K562 (cell line): ENCODE data around the gene GPAT3.

Experiments used
- BMI1 ChIP-seq: fragments of 150-350 bp; IDR thresholded peaks from 2 replicates; pipeline ENCODE4 v1.6.1; 2014; ENCODE audit warnings: low read length
- BRF1 ChIP-seq: IDR thresholded peaks from 3 replicates; pipeline ENCODE4 v1.6.1; 2011; ENCODE audit warnings: borderline replicate concordance, mild to moderate bottlenecking; ENCODE audit not compliant: insufficient read length; ENCODE audit errors: extremely low read depth
- EZH2 ChIP-seq: IDR thresholded peaks from 2 replicates; pipeline ENCODE4 v1.6.1; 2012; ENCODE audit warnings: low read depth, mild to moderate bottlenecking, inconsistent platforms, low read length, borderline replicate concordance
- HMG20A ChIP-seq: fragments of 450-650 bp; formaldehyde crosslinking; conservative IDR thresholded peaks from 2 replicates; pipeline ENCODE4 v1.4.0; 2020; ENCODE audit warnings: mild to moderate bottlenecking, mixed read lengths
- MEF2D ChIP-seq: conservative IDR thresholded peaks from 2 replicates; pipeline ENCODE4 v1.6.1; 2016; ENCODE audit warnings: low read depth, missing genetic modification characterization, missing compliant biosample characterization
- SMARCA5 ChIP-seq: fragments of 450-650 bp; IDR thresholded peaks from 2 replicates; pipeline ENCODE4 v1.6.1; 2016
- YY1 ChIP-seq, 3 experiments: IDR thresholded peaks; 2 replicates each; pipeline ENCODE4 v1.6.1; 2011; ENCODE audit warnings: low read length in 2 of 3, mild to moderate bottlenecking in 2 of 3, moderate library complexity in 2 of 3, borderline replicate concordance in 1 of 3, control low read depth in 1 of 3, low read depth in 1 of 3; ENCODE audit not compliant: insufficient read depth in 3 of 3, insufficient replicate concordance in 2 of 3, control insufficient read depth in 1 of 3, insufficient read length in 1 of 3; ENCODE audit errors: extremely low read depth in 1 of 3
- ZFX ChIP-seq: sonication (generic); formaldehyde crosslinking; IDR thresholded peaks from 2 replicates; pipeline ENCODE4 v1.8.0; 2022; ENCODE audit warnings: mild to moderate bottlenecking, missing genetic modification reagents, moderate library complexity
- TF ChIP-seq, protein P1 (sequence below): fragments of 450-650 bp; IDR thresholded peaks from 2 replicates; pipeline ENCODE4 v1.6.1; 2016; ENCODE audit warnings: missing biosample characterization, missing genetic modification characterization
- TF ChIP-seq, protein P2 (sequence below): fragments of 450-650 bp; IDR thresholded peaks from 2 replicates; pipeline ENCODE4 v1.6.1; 2016; ENCODE audit warnings: mild to moderate bottlenecking
- TF ChIP-seq, protein P3 (sequence below): sonication (generic); formaldehyde crosslinking; IDR thresholded peaks from 2 replicates; pipeline ENCODE4 v1.9.0; 2022; ENCODE audit warnings: mild to moderate bottlenecking, missing genetic modification reagents
- TF ChIP-seq, protein P4 (sequence below): fragments of 450-650 bp; IDR thresholded peaks from 2 replicates; pipeline ENCODE4 v1.6.1; 2016; ENCODE audit warnings: mild to moderate bottlenecking, moderate library complexity

DNA sequence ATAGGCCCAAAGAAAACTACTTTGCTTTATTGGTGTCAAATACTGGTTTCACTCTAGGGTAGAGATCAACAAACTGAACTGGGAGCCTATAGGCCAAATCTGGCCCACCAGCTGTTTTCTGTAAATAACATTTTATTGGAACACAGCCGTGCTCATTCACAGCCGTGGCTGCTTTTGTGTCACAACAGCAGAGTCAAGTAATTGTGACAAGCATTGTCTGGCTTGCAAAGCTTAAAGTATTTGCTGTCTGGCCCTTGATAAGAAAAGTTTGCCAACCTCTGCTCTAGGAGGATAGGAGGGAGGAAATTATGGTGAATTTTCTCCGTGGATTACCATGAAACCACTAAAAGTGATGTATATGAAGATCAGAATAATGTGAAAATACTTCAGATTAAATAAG, 53.4 kb downstream of the GPAT3 start:
- TF ChIP-seq, protein P1, sequence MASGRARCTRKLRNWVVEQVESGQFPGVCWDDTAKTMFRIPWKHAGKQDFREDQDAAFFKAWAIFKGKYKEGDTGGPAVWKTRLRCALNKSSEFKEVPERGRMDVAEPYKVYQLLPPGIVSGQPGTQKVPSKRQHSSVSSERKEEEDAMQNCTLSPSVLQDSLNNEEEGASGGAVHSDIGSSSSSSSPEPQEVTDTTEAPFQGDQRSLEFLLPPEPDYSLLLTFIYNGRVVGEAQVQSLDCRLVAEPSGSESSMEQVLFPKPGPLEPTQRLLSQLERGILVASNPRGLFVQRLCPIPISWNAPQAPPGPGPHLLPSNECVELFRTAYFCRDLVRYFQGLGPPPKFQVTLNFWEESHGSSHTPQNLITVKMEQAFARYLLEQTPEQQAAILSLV (tag) = no peak
- TF ChIP-seq BMI1 (no peak), ZFX (CRISPR knock-in tag) (no peak), EZH2 (no peak), BRF1 (no peak), YY1 (IDR thresholded peaks at IDR 0.05; ENCODE audit: borderline replicate concordance in 1 of 3, control insufficient read depth in 1 of 3, extremely low read depth in 1 of 3, insufficient read depth in 3 of 3, insufficient read length in 1 of 3, insufficient replicate concordance in 2 of 3, low read depth in 1 of 3, low read length in 2 of 3) (no peak), HMG20A (no peak), MEF2D (no peak), SMARCA5 (no peak)
- TF ChIP-seq, protein P2, sequence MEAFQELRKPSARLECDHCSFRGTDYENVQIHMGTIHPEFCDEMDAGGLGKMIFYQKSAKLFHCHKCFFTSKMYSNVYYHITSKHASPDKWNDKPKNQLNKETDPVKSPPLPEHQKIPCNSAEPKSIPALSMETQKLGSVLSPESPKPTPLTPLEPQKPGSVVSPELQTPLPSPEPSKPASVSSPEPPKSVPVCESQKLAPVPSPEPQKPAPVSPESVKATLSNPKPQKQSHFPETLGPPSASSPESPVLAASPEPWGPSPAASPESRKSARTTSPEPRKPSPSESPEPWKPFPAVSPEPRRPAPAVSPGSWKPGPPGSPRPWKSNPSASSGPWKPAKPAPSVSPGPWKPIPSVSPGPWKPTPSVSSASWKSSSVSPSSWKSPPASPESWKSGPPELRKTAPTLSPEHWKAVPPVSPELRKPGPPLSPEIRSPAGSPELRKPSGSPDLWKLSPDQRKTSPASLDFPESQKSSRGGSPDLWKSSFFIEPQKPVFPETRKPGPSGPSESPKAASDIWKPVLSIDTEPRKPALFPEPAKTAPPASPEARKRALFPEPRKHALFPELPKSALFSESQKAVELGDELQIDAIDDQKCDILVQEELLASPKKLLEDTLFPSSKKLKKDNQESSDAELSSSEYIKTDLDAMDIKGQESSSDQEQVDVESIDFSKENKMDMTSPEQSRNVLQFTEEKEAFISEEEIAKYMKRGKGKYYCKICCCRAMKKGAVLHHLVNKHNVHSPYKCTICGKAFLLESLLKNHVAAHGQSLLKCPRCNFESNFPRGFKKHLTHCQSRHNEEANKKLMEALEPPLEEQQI = no peak
- TF ChIP-seq, protein P3, sequence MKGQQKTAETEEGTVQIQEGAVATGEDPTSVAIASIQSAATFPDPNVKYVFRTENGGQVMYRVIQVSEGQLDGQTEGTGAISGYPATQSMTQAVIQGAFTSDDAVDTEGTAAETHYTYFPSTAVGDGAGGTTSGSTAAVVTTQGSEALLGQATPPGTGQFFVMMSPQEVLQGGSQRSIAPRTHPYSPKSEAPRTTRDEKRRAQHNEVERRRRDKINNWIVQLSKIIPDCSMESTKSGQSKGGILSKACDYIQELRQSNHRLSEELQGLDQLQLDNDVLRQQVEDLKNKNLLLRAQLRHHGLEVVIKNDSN (CRISPR knock-in tag) = no peak
- TF ChIP-seq, protein P4, sequence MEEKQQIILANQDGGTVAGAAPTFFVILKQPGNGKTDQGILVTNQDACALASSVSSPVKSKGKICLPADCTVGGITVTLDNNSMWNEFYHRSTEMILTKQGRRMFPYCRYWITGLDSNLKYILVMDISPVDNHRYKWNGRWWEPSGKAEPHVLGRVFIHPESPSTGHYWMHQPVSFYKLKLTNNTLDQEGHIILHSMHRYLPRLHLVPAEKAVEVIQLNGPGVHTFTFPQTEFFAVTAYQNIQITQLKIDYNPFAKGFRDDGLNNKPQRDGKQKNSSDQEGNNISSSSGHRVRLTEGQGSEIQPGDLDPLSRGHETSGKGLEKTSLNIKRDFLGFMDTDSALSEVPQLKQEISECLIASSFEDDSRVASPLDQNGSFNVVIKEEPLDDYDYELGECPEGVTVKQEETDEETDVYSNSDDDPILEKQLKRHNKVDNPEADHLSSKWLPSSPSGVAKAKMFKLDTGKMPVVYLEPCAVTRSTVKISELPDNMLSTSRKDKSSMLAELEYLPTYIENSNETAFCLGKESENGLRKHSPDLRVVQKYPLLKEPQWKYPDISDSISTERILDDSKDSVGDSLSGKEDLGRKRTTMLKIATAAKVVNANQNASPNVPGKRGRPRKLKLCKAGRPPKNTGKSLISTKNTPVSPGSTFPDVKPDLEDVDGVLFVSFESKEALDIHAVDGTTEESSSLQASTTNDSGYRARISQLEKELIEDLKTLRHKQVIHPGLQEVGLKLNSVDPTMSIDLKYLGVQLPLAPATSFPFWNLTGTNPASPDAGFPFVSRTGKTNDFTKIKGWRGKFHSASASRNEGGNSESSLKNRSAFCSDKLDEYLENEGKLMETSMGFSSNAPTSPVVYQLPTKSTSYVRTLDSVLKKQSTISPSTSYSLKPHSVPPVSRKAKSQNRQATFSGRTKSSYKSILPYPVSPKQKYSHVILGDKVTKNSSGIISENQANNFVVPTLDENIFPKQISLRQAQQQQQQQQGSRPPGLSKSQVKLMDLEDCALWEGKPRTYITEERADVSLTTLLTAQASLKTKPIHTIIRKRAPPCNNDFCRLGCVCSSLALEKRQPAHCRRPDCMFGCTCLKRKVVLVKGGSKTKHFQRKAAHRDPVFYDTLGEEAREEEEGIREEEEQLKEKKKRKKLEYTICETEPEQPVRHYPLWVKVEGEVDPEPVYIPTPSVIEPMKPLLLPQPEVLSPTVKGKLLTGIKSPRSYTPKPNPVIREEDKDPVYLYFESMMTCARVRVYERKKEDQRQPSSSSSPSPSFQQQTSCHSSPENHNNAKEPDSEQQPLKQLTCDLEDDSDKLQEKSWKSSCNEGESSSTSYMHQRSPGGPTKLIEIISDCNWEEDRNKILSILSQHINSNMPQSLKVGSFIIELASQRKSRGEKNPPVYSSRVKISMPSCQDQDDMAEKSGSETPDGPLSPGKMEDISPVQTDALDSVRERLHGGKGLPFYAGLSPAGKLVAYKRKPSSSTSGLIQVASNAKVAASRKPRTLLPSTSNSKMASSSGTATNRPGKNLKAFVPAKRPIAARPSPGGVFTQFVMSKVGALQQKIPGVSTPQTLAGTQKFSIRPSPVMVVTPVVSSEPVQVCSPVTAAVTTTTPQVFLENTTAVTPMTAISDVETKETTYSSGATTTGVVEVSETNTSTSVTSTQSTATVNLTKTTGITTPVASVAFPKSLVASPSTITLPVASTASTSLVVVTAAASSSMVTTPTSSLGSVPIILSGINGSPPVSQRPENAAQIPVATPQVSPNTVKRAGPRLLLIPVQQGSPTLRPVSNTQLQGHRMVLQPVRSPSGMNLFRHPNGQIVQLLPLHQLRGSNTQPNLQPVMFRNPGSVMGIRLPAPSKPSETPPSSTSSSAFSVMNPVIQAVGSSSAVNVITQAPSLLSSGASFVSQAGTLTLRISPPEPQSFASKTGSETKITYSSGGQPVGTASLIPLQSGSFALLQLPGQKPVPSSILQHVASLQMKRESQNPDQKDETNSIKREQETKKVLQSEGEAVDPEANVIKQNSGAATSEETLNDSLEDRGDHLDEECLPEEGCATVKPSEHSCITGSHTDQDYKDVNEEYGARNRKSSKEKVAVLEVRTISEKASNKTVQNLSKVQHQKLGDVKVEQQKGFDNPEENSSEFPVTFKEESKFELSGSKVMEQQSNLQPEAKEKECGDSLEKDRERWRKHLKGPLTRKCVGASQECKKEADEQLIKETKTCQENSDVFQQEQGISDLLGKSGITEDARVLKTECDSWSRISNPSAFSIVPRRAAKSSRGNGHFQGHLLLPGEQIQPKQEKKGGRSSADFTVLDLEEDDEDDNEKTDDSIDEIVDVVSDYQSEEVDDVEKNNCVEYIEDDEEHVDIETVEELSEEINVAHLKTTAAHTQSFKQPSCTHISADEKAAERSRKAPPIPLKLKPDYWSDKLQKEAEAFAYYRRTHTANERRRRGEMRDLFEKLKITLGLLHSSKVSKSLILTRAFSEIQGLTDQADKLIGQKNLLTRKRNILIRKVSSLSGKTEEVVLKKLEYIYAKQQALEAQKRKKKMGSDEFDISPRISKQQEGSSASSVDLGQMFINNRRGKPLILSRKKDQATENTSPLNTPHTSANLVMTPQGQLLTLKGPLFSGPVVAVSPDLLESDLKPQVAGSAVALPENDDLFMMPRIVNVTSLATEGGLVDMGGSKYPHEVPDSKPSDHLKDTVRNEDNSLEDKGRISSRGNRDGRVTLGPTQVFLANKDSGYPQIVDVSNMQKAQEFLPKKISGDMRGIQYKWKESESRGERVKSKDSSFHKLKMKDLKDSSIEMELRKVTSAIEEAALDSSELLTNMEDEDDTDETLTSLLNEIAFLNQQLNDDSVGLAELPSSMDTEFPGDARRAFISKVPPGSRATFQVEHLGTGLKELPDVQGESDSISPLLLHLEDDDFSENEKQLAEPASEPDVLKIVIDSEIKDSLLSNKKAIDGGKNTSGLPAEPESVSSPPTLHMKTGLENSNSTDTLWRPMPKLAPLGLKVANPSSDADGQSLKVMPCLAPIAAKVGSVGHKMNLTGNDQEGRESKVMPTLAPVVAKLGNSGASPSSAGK = no peak
